ENCODE results near the gene CLCN6. TPM values are rescaled to one million over a fixed set of nuclear protein-coding genes. Genes with fewer than 3 reads are reported as not detected.

Gene CLCN6
- total RNA-seq, 1 experiment from 2014 or later = 13.7 TPM

DNA sequence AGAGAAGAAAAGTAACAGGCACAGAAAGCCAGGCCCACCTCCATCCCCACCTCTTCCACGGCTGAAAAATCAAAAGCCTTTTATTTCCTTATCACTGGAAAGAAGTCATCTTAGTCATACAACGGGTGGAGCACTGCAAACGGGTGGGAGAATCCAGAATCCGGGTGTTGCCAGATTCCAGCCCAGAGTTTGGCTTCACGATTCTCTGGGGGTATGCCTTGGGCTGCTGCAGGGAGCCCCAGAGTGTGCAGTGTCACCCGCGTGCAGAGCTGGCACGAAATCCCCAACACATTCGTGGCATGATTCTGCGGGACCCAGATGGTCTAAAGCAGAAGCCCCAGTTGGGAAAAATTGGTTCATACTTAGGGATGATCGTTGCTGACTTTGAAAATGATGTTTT is 44.2 kb downstream of the CLCN6 start (continued):
- TF ChIP-seq, protein P1, sequence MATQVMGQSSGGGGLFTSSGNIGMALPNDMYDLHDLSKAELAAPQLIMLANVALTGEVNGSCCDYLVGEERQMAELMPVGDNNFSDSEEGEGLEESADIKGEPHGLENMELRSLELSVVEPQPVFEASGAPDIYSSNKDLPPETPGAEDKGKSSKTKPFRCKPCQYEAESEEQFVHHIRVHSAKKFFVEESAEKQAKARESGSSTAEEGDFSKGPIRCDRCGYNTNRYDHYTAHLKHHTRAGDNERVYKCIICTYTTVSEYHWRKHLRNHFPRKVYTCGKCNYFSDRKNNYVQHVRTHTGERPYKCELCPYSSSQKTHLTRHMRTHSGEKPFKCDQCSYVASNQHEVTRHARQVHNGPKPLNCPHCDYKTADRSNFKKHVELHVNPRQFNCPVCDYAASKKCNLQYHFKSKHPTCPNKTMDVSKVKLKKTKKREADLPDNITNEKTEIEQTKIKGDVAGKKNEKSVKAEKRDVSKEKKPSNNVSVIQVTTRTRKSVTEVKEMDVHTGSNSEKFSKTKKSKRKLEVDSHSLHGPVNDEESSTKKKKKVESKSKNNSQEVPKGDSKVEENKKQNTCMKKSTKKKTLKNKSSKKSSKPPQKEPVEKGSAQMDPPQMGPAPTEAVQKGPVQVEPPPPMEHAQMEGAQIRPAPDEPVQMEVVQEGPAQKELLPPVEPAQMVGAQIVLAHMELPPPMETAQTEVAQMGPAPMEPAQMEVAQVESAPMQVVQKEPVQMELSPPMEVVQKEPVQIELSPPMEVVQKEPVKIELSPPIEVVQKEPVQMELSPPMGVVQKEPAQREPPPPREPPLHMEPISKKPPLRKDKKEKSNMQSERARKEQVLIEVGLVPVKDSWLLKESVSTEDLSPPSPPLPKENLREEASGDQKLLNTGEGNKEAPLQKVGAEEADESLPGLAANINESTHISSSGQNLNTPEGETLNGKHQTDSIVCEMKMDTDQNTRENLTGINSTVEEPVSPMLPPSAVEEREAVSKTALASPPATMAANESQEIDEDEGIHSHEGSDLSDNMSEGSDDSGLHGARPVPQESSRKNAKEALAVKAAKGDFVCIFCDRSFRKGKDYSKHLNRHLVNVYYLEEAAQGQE (IDR thresholded peaks at IDR 0.05; ENCODE audit: low read depth) = no peak
- TF ChIP-seq FOSL1 (IDR thresholded peaks at IDR 0.05; ENCODE audit: low read depth) = no peak
- TF ChIP-seq ELF1 (IDR thresholded peaks at IDR 0.05; ENCODE audit: borderline replicate concordance, low read depth) = no peak
- TF ChIP-seq SRF (IDR thresholded peaks at IDR 0.05; ENCODE audit: low read depth) = no peak
- no peak for TF ChIP-seq EZH2 (IDR thresholded peaks at IDR 0.05)
- TF ChIP-seq EZH2phosphoT487 (IDR thresholded peaks at IDR 0.05; ENCODE audit: borderline replicate concordance) = no peak
- no peak for TF ChIP-seq CEBPB (IDR thresholded peaks at IDR 0.05; ENCODE audit: low read depth)

DNA sequence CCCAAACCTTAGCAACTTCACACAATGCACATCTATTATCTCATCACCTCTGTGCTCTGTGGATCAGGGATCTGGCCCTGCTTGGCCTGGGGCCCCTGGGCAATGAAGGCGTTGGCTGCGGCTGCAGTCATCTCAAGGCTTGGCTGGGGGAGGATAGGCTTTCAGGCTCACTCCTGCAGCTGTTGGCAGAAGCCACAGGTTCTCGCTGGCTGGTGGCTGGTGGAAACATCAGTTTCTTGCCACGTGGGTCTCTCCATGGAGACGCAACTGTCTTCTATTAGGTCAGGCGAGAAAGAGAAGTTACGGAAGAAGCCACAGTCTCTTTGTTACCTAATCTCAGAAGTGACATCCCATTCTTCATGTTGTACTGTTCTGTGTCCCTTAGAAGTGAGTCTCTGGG is 45.2 kb downstream of the CLCN6 start:
- Histone ChIP-seq H3K9me3 (ENCODE audit: control insufficient read depth in 1 of 2, insufficient read depth in 1 of 2, low read depth in 1 of 2, low read length in 2 of 2) (no peaks in the 10 kb centered on the region), H3K79me2 (ENCODE audit: insufficient read depth, low read length) (no peaks in the 10 kb centered on the region), H3K4me1 (ENCODE audit: control insufficient read depth in 1 of 2, insufficient read depth in 2 of 2, low read length in 2 of 2) (0 out of 4 replicates have a peak, but pooled peaks cover 0 to 3% of the 10 kb centered on the region in 2 experiments), H3K27me3 (ENCODE audit: insufficient read depth, low read length) (peaks cover 9% of the 10 kb centered on the region; the same call in 1 of the 2 replicates), H2AFZ (ENCODE audit: low read depth, low read length, poor library complexity, severe bottlenecking) (no peak overlapping the region), H3K36me3 (ENCODE audit: control insufficient read depth in 1 of 2, insufficient read depth in 2 of 2, low read length in 2 of 2) (no peaks in the 10 kb centered on the region), H4K20me1 (ENCODE audit: insufficient read depth) (no peaks in the 10 kb centered on the region), H3K27ac (ENCODE audit: low read depth, low read length) (no peak overlapping the region), H3K4me3 (replicated peaks in 1 of 2; ENCODE audit: low read depth in 1 of 2, low read length in 2 of 2) (no peak overlapping the region), H3K9me2 (ENCODE audit: insufficient read depth) (no peaks in the 10 kb centered on the region), H3K9ac (ENCODE audit: low read length) (no peak overlapping the region), H3K4me2 (ENCODE audit: low read length) (no peak overlapping the region)
- POLR2A ChIA-PET = no interaction called here
- intact Hi-C loops (cut with micrococcal nuclease) = no loop called here
- ATAC-seq = no peak
- no peak for DNase-seq (ENCODE audit: low read depth, low spot score)
- RAD21 ChIA-PET (ENCODE audit: low non-redundant PET in 1 of 2, low total read pairs in 2 of 2, uncharacterized antibody in 2 of 2, unreplicated experiment in 2 of 2) = no interaction called here
- CTCF ChIA-PET = no interaction called here
- BruUV-seq (replicated peaks) = no TSS peak
- no peak for TF ChIP-seq EZH2phosphoT487 (IDR thresholded peaks at IDR 0.05; ENCODE audit: borderline replicate concordance)
- no peak for TF ChIP-seq YY1 (IDR thresholded peaks at IDR 0.05; ENCODE audit: extremely low read depth, insufficient replicate concordance, low read depth, low read length)
- TF ChIP-seq, protein P2, sequence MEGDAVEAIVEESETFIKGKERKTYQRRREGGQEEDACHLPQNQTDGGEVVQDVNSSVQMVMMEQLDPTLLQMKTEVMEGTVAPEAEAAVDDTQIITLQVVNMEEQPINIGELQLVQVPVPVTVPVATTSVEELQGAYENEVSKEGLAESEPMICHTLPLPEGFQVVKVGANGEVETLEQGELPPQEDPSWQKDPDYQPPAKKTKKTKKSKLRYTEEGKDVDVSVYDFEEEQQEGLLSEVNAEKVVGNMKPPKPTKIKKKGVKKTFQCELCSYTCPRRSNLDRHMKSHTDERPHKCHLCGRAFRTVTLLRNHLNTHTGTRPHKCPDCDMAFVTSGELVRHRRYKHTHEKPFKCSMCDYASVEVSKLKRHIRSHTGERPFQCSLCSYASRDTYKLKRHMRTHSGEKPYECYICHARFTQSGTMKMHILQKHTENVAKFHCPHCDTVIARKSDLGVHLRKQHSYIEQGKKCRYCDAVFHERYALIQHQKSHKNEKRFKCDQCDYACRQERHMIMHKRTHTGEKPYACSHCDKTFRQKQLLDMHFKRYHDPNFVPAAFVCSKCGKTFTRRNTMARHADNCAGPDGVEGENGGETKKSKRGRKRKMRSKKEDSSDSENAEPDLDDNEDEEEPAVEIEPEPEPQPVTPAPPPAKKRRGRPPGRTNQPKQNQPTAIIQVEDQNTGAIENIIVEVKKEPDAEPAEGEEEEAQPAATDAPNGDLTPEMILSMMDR (IDR thresholded peaks at IDR 0.05 in 2 of 3, conservative IDR thresholded peaks at IDR 0.05 in 1 of 3; ENCODE audit: borderline replicate concordance in 1 of 3, insufficient read depth in 1 of 3, low read depth in 2 of 3, low read length in 2 of 3) = no peak
- TF ChIP-seq JUND (IDR thresholded peaks at IDR 0.05) = no peak
- TF ChIP-seq SRF (IDR thresholded peaks at IDR 0.05; ENCODE audit: low read depth) = no peak
- TF ChIP-seq POLR2A (IDR thresholded peaks at IDR 0.05; ENCODE audit: borderline replicate concordance, extremely low read depth, insufficient read depth, insufficient read length) = no peak
- no peak for TF ChIP-seq RAD21 (IDR thresholded peaks at IDR 0.05; ENCODE audit: low read depth)
- TF ChIP-seq EGR1 (IDR thresholded peaks at IDR 0.05; ENCODE audit: low read depth) = no peak
- no peak for TF ChIP-seq POLR2AphosphoS5 (IDR thresholded peaks at IDR 0.05; ENCODE audit: low read depth, low read length)
- TF ChIP-seq, protein P3, sequence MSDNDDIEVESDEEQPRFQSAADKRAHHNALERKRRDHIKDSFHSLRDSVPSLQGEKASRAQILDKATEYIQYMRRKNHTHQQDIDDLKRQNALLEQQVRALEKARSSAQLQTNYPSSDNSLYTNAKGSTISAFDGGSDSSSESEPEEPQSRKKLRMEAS (IDR thresholded peaks at IDR 0.05) = no peak
- TF ChIP-seq CBX3 (IDR thresholded peaks at IDR 0.05; ENCODE audit: low read depth) = no peak
- no peak for TF ChIP-seq EZH2 (IDR thresholded peaks at IDR 0.05)
- TF ChIP-seq, protein P4, sequence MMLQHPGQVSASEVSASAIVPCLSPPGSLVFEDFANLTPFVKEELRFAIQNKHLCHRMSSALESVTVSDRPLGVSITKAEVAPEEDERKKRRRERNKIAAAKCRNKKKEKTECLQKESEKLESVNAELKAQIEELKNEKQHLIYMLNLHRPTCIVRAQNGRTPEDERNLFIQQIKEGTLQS (IDR thresholded peaks at IDR 0.05) = no peak
- TF ChIP-seq, protein P5, sequence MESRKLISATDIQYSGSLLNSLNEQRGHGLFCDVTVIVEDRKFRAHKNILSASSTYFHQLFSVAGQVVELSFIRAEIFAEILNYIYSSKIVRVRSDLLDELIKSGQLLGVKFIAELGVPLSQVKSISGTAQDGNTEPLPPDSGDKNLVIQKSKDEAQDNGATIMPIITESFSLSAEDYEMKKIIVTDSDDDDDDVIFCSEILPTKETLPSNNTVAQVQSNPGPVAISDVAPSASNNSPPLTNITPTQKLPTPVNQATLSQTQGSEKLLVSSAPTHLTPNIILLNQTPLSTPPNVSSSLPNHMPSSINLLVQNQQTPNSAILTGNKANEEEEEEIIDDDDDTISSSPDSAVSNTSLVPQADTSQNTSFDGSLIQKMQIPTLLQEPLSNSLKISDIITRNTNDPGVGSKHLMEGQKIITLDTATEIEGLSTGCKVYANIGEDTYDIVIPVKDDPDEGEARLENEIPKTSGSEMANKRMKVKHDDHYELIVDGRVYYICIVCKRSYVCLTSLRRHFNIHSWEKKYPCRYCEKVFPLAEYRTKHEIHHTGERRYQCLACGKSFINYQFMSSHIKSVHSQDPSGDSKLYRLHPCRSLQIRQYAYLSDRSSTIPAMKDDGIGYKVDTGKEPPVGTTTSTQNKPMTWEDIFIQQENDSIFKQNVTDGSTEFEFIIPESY (IDR thresholded peaks at IDR 0.05; ENCODE audit: extremely low read depth, insufficient replicate concordance, low read length) = no peak
- TF ChIP-seq ELF1 (IDR thresholded peaks at IDR 0.05; ENCODE audit: borderline replicate concordance, low read depth) = no peak
- no peak for TF ChIP-seq TCF7L2 (IDR thresholded peaks at IDR 0.05; ENCODE audit: borderline replicate concordance, extremely low read depth, insufficient read depth, insufficient read length)

All from HCT116 (cell line).